ENCODE measurements around the gene NNAT.

DNA sequence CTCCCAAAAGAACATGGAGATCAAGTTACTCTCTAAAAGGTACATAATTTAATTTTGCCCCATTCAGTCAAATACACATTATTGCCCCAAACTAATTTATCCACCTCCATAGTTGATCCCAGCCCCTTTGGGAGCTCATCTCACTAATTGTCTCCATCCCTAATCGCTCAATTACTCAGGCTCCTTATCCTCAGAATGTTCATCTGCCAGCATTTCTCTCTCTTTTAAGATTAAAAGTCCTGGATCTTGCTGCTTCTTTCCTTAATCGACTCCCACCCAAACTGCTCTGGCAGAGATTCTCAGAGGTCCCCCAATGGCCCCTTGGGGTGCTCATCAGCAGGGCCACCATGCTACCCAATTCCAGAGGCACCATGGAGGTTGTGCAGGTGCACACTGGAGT, 18.4 kb upstream of the NNAT start:
- TF ChIP-seq, protein P1, sequence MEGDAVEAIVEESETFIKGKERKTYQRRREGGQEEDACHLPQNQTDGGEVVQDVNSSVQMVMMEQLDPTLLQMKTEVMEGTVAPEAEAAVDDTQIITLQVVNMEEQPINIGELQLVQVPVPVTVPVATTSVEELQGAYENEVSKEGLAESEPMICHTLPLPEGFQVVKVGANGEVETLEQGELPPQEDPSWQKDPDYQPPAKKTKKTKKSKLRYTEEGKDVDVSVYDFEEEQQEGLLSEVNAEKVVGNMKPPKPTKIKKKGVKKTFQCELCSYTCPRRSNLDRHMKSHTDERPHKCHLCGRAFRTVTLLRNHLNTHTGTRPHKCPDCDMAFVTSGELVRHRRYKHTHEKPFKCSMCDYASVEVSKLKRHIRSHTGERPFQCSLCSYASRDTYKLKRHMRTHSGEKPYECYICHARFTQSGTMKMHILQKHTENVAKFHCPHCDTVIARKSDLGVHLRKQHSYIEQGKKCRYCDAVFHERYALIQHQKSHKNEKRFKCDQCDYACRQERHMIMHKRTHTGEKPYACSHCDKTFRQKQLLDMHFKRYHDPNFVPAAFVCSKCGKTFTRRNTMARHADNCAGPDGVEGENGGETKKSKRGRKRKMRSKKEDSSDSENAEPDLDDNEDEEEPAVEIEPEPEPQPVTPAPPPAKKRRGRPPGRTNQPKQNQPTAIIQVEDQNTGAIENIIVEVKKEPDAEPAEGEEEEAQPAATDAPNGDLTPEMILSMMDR (conservative IDR thresholded peaks at IDR 0.05): no peak
- no peak for TF ChIP-seq ZFX (IDR thresholded peaks at IDR 0.05)
